CD1c-positive myeloid dendritic cell (primary cell): ENCODE results near the gene ZNF205.
"Not testable (repeated sequence)": the region's sequence is repeated elsewhere in the genome, so short reads cannot be mapped to it uniquely, and the experiment has no call there.

Experiments
- DNase-seq: peaks from one replicate; pipeline ENCODE4 v3.0.0-alpha.2; 2016; ENCODE audit errors: extremely low spot score

The ZNF205 gene

GRCh38 chr16:3148256-3149192 is 36.1 kb downstream of the ZNF205 start:
- no peak for DNase-seq

GRCh38 chr16:3149193-3149530 is 36.8 kb downstream of the ZNF205 start:
- DNase-seq: no peak

GRCh38 chr16:3149630-3150345 is 37.4 kb downstream of the ZNF205 start:
- DNase-seq: peak; percentile 74

- peak; percentile 99 for DNase-seq
Observed at GRCh38 chr16:3150346-3151218, 38.2 kb downstream of the ZNF205 start.

GRCh38 chr16:3152027-3152276 is 39.6 kb downstream of the ZNF205 start:
- DNase-seq: no peak

- peak; percentile 74 for DNase-seq
Observed at GRCh38 chr16:3152277-3152990, 40.0 kb downstream of the ZNF205 start.

- no peak for DNase-seq
Observed at GRCh38 chr16:3152991-3153368, 40.6 kb downstream of the ZNF205 start.

- no peak for DNase-seq
Observed at GRCh38 chr16:3155181-3155580, 42.8 kb downstream of the ZNF205 start.

GRCh38 chr16:3155972-3156371 is 43.6 kb downstream of the ZNF205 start:
- no peak for DNase-seq

GRCh38 chr16:3157229-3158025 is 45.0 kb downstream of the ZNF205 start:
- DNase-seq: peak; percentile 72

GRCh38 chr16:3158026-3158509 is 45.7 kb downstream of the ZNF205 start:
- no peak for DNase-seq

GRCh38 chr16:3158510-3159314 is 46.3 kb downstream of the ZNF205 start:
- DNase-seq: peak; percentile 79

- no peak for DNase-seq
Observed at GRCh38 chr16:3161235-3162018, 49.0 kb downstream of the ZNF205 start.

GRCh38 chr16:3164121-3164991 is 52.0 kb downstream of the ZNF205 start:
- DNase-seq: no peak

GRCh38 chr16:3165111-3165822 is 52.9 kb downstream of the ZNF205 start:
- no peak for DNase-seq

- no peak for DNase-seq
Observed at GRCh38 chr16:3166505-3166886, 54.1 kb downstream of the ZNF205 start.

- not testable (repeated sequence) for DNase-seq
Observed at GRCh38 chr16:3168729-3169128, 56.3 kb downstream of the ZNF205 start.
